Kidney (tissue), 14 donors: ENCODE data around the gene CNNM3. TPM values are rescaled to one million over a fixed set of nuclear protein-coding genes. Genes with fewer than 3 reads are reported as not detected.

Experiments used
- DNase-seq, 5 donors: peaks; one replicate each; pipeline ENCODE4 v3.0.0-alpha.2; 2013 to 2020
- FAIRE-seq: peaks from 2 replicates; lab custom pipeline; 2012; peaks lifted over from hg19 to GRCh38; lab: Jason Lieb, UNC
- H3K27ac ChIP-seq, 2 donors: one replicate each; pipeline ENCODE4 v1.7.0; 2013; ENCODE audit warnings: low read depth in 2 of 2, low read length in 2 of 2, inconsistent platforms in 1 of 2
- H3K27me3 ChIP-seq: one replicate; pipeline ENCODE4 v1.7.1; 2013; ENCODE audit warnings: low read length, inconsistent platforms; ENCODE audit not compliant: control insufficient read depth, insufficient read depth
- H3K36me3 ChIP-seq, 3 donors: one replicate each; pipeline versions ENCODE4 v1.7.0 to v1.7.1; 2013; ENCODE audit warnings: low read length in 3 of 3, control low read depth in 1 of 3, inconsistent platforms in 1 of 3; ENCODE audit not compliant: insufficient read depth in 3 of 3, control insufficient read depth in 2 of 3
- H3K4me1 ChIP-seq, 3 donors: one replicate each; pipeline versions ENCODE4 v1.7.0 to v1.7.1; 2013; ENCODE audit warnings: low read length in 3 of 3, inconsistent platforms in 1 of 3, low read depth in 1 of 3; ENCODE audit not compliant: control insufficient read depth in 2 of 3, insufficient read depth in 2 of 3
- H3K4me3 ChIP-seq, 3 donors: one replicate each; pipeline versions ENCODE4 v1.7.0 to v1.8.1; 2013; ENCODE audit warnings: low read length in 3 of 3, control low read depth in 1 of 3, inconsistent platforms in 1 of 3
- H3K9ac ChIP-seq, 3 donors: one replicate each; pipeline versions ENCODE4 v1.7.0 to v1.7.1; 2013; ENCODE audit warnings: low read length in 3 of 3, control low read depth in 1 of 3, inconsistent platforms in 1 of 3
- H3K9me3 ChIP-seq, 3 donors: one replicate each; pipeline versions ENCODE4 v1.7.0 to v1.7.1; 2013; ENCODE audit warnings: low read length in 3 of 3, control low read depth in 1 of 3, inconsistent platforms in 1 of 3; ENCODE audit not compliant: control insufficient read depth in 2 of 3, insufficient read depth in 1 of 3
- intact Hi-C: fragments of 100-400 bp; cut with DNase I; formaldehyde crosslinking; loops from one replicate; pipeline ENCODE4 v1.11.1; 2022
- polyA plus RNA-seq: library from polyadenylated mRNA; stranded (reverse); fragments of 350-450 nt; fragmentation: Illumina TruSeq; extraction: RNeasy Lipid Tissue Mini Kit (QIAGEN cat#74804); gene quantifications from one replicate; pipeline ENCODE4 v1.2.3, GENCODE V29; 2014; ENCODE audit warnings: low read depth, low replicate concordance; ENCODE audit not compliant: insufficient read depth
- total RNA-seq: library from RNA; stranded (reverse); fragmentation: NEBNext Ultra II Directional; extraction: Animal tissue kit (Norgen Biotek cat#: 25700); gene quantifications from one replicate; pipeline ENCODE4 v1.2.1, GENCODE V29; 2021
- TF ChIP-seq, protein P1 (sequence below): IDR thresholded peaks from 3 replicates; pipeline ENCODE4 v1.5.1; 2012; ENCODE audit warnings: mild to moderate bottlenecking, moderate library complexity, borderline replicate concordance; ENCODE audit not compliant: insufficient read depth; ENCODE audit errors: extremely low read depth
- donor health status: control.
- donor health status: control.
- donor health status: control.
- donor health status: control.
- donor health status: control.
- donor health status: DM: yes; HTN: yes; CAD: no.
- donor health status: Normal renal cell carcinoma (clear cell type).

CNNM3 gene
- total and polyA plus RNA-seq, 2 donors from 2014 or later, result 6.9 to 26.1 TPM

DNA sequence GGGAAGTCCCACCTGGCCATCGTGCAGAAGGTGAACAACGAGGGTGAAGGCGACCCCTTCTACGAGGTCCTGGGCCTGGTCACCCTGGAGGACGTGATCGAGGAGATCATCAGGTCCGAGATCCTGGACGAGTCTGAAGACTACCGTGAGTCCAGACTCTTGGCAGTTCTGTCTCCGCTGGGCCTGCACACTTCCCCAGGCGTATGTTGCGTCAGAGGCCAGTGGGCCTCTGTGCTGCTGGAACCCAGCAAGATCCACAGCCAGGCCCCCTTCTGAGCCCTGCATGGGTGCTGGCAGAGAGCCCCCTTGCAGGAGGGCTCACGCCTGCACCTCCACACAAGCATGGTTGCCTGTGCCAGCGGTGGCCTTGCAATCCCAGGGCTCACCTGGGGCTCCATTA is 9.0 kb downstream of the CNNM3 start:
- peaks cover 3 to 30% (median 25%) of the 10 kb centered on the region in 3 donors for H3K36me3 ChIP-seq
- intact Hi-C loops, result no loop called here
- FAIRE-seq, result no peak

DNA sequence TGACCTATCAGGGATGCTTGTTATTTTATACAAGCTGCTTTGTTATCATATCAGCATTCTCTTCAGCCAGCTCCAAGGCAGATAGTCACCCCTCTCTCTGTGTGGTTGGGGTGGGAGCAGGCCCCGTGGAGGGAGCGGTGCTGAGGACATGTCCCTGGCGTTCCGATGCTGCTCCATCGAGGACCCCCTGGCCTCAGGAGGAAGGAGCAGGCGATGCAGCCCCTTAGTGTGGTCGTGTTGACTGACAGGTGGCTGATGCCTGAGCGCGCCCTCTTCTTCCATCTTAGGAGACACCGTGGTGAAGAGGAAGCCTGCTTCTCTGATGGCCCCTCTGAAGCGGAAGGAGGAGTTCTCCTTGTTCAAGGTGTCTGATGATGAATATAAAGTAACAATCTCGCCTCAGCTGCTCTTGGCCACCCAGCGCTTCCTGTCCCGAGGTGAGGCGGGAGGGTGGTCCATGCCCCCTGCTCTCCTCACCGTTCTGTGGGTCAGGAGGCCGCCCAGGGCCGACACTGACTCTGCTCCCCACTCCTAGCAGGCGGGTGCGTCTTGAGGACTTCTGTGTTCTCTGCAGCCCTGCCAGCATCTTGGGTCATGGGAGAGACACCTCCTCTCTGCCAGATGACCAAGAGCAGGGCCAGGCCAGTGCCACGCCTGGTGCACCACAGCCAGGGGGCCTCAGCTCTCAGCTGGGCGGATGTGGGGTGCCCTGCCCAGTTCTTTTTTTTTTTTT is 10.6 kb downstream of the CNNM3 start:
- TF ChIP-seq, protein P1, sequence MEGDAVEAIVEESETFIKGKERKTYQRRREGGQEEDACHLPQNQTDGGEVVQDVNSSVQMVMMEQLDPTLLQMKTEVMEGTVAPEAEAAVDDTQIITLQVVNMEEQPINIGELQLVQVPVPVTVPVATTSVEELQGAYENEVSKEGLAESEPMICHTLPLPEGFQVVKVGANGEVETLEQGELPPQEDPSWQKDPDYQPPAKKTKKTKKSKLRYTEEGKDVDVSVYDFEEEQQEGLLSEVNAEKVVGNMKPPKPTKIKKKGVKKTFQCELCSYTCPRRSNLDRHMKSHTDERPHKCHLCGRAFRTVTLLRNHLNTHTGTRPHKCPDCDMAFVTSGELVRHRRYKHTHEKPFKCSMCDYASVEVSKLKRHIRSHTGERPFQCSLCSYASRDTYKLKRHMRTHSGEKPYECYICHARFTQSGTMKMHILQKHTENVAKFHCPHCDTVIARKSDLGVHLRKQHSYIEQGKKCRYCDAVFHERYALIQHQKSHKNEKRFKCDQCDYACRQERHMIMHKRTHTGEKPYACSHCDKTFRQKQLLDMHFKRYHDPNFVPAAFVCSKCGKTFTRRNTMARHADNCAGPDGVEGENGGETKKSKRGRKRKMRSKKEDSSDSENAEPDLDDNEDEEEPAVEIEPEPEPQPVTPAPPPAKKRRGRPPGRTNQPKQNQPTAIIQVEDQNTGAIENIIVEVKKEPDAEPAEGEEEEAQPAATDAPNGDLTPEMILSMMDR, result no peak
- Histone ChIP-seq H3K4me3 (no peak overlapping the region), H3K27ac (no peak overlapping the region), H3K9ac (no peak overlapping the region), H3K9me3 (no peaks in the 10 kb centered on the region), H3K4me1 (peaks cover 0 to under 1% (median 0%) of the 10 kb centered on the region in 3 donors), H3K27me3 (no peaks in the 10 kb centered on the region), H3K36me3 (peaks cover 3 to 46% (median 28%) of the 10 kb centered on the region in 3 donors)
- FAIRE-seq, result no peak
- peak in 1 of 5 donors; percentile 43 for DNase-seq
- intact Hi-C loops, result no loop called here

More for the DNA sequence above, 9.0 kb downstream of the CNNM3 start:
- peak in 1 of 5 donors; percentile 41 for DNase-seq
- Histone ChIP-seq H3K4me1 (peaks cover 0 to 13% (median 13%) of the 10 kb centered on the region in 3 donors), H3K9me3 (no peaks in the 10 kb centered on the region), H3K27ac (no peak overlapping the region), H3K9ac (no peak overlapping the region), H3K4me3 (no peak overlapping the region), H3K27me3 (no peaks in the 10 kb centered on the region)
- TF ChIP-seq, protein P1, result no peak

DNA sequence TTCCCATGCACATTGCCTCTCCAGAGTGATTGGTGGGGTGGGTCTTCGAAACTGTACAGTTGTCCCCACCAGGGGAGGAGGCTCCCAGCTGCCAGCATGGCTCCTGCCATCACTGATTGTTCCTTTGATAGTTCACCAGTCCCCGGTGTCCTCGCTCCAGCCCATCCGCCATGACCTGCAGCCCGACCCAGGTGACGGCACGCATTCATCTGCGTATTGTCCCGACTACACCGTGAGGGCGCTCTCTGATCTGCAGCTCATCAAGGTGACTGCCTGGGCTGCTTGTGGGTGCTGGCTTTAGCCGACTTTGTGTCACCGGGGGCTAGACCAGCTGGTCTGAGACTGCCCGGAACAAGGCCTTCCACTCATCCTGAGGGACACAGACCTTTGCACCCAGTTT is 12.4 kb downstream of the CNNM3 start:
- peaks cover 3 to 53% (median 28%) of the 10 kb centered on the region in 3 donors for H3K36me3 ChIP-seq

More for the DNA sequence above, 12.4 kb downstream of the CNNM3 start:
- Histone ChIP-seq H3K9ac (no peak overlapping the region), H3K27ac (no peak overlapping the region), H3K4me1 (peaks cover under 1 to 4% (median 3%) of the 10 kb centered on the region in 3 donors), H3K4me3 (no peak overlapping the region), H3K27me3 (no peaks in the 10 kb centered on the region), H3K9me3 (no peaks in the 10 kb centered on the region)
- DNase-seq (no peak), FAIRE-seq (no peak)
- TF ChIP-seq, protein P1, result no peak
- intact Hi-C loops, result no loop called here
